Epithelial cell of proximal tubule (primary cell): Measurements from ENCODE around the gene ARHGEF4. TPM values are rescaled to one million over a fixed set of nuclear protein-coding genes. Genes with fewer than 3 reads are reported as not detected.

Source experiments
- DNase-seq: peaks from one replicate; pipeline ENCODE4 v3.0.0-alpha.2; 2011; ENCODE audit warnings: low read depth
- H3K4me3 ChIP-seq: 2 replicates; pipeline ENCODE4 v1.5.1; 2011; ENCODE audit warnings: low read depth, mild to moderate bottlenecking, low read length
- total RNA-seq: library from RNA; depleted of rRNA; stranded (reverse); fragments of >200 nt; gene quantifications from 2 replicates; pipeline ENCODE4 v1.2.3, GENCODE V29; 2015
- TF ChIP-seq, protein P1 (sequence below): conservative IDR thresholded peaks from 2 replicates; pipeline ENCODE4 v1.5.1; 2012; ENCODE audit warnings: low read depth, mild to moderate bottlenecking, low read length

ARHGEF4 gene
- total RNA-seq, 1 donor from 2014 or later, result 2.1 TPM

DNA sequence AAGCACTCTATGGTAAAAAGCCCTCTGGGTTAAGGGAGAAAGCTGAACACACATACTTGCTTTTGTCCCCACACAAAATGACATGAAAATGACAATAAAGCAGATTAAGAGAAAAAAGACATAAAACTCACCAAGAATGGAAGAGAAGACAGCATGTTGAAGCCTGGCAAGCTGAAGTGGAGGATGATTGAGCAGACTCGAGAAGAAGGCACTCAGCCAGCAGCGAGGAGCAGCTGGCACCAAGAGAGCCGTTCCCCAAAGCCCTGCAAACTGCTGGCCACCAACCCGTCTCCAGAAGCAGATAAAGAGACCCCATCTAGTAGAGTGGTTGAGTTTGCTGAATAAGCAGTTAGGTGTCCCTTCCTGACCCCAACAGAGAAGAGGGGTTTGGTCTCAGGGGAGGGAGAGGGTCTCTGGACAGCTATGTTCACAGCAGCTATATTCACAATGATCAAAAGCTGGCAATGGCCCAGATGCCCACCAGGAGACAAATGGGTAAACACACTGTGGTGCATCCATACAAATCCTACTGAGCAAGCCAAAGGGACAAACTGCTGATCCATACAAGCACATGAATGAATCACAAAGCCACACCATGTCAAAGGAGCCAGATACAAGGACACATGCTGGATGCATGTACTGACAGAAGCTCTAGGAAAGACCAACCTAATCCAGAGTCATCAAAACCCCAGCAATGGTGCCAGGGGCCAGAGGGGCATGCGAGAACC, 219.7 kb downstream of the ARHGEF4 start:
- TF ChIP-seq, protein P1, sequence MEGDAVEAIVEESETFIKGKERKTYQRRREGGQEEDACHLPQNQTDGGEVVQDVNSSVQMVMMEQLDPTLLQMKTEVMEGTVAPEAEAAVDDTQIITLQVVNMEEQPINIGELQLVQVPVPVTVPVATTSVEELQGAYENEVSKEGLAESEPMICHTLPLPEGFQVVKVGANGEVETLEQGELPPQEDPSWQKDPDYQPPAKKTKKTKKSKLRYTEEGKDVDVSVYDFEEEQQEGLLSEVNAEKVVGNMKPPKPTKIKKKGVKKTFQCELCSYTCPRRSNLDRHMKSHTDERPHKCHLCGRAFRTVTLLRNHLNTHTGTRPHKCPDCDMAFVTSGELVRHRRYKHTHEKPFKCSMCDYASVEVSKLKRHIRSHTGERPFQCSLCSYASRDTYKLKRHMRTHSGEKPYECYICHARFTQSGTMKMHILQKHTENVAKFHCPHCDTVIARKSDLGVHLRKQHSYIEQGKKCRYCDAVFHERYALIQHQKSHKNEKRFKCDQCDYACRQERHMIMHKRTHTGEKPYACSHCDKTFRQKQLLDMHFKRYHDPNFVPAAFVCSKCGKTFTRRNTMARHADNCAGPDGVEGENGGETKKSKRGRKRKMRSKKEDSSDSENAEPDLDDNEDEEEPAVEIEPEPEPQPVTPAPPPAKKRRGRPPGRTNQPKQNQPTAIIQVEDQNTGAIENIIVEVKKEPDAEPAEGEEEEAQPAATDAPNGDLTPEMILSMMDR, result no peak
- no peak overlapping the region for H3K4me3 ChIP-seq
- DNase-seq, result no peak

DNA sequence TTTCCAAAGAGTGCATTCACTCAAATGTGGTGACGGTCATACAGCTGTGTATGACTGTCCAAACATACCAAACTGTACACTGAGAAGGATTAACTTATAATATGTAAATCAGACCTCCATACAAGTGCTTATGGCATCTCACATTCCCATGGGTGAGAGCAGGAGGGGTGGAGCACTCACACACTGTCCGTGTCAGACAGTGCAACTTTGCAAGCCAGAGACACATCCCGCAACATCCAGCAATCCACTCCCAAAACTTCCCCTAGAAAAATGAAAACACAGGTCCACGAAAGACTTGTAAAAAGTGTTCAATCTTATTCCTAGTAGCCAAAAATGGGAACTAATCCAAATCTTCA, 220.2 kb downstream of the ARHGEF4 start:
- no peak overlapping the region for H3K4me3 ChIP-seq
- TF ChIP-seq, protein P1, result no peak

DNA sequence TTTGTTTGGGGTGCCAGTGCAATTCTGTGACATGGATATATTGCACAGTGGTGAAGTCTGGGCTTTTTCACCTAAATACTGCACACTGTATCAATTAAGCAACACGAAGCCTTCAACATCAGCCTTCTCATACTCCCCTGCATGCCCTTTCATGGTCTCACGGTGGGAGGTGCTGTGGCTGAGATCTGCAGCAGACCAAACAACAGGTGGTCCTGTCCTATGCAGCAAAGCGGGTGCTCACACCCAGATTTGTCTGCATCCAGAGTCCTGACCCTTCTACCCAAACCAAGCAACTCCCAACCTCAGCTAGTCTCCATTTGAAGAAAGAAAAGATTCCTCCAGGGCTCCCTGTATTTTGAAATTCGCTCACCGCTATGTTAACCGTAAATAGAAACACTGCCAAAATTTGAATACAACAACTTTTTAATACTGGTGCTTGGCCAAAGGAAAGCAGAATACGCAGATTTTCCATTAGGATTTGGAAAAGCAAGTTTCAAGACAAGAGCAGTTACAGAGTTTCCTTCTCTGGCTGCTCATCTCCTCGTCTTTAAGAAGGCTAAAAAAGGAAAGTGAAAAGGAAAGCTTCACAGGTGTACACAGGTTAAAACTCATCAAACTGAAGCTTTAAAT, 221.6 kb downstream of the ARHGEF4 start:
- H3K4me3 ChIP-seq, result no peak overlapping the region
- TF ChIP-seq, protein P1, result no peak
- no peak for DNase-seq

More for the DNA sequence above, 220.2 kb downstream of the ARHGEF4 start:
- DNase-seq, result no peak

DNA sequence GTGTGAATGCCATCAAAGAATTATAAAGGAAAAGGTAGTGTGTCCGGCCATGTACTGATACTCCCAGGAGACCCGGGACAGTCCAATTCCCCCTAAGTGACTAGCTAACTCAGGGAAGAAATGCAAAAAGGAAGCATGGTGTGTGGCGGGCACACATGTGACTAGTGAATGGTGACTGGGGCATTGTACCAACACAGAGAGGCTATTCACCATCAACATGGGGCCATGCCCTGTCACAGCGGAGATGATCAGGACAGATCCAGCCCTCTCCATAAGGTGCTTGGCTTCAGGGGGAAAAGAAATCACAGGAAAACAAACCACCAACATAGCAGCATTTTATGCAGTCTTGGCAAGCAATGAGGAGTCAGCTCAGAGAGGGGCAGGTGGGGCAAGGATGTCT, 222.2 kb downstream of the ARHGEF4 start:
- DNase-seq, result no peak
- TF ChIP-seq, protein P1, result no peak
- H3K4me3 ChIP-seq, result no peak overlapping the region

DNA sequence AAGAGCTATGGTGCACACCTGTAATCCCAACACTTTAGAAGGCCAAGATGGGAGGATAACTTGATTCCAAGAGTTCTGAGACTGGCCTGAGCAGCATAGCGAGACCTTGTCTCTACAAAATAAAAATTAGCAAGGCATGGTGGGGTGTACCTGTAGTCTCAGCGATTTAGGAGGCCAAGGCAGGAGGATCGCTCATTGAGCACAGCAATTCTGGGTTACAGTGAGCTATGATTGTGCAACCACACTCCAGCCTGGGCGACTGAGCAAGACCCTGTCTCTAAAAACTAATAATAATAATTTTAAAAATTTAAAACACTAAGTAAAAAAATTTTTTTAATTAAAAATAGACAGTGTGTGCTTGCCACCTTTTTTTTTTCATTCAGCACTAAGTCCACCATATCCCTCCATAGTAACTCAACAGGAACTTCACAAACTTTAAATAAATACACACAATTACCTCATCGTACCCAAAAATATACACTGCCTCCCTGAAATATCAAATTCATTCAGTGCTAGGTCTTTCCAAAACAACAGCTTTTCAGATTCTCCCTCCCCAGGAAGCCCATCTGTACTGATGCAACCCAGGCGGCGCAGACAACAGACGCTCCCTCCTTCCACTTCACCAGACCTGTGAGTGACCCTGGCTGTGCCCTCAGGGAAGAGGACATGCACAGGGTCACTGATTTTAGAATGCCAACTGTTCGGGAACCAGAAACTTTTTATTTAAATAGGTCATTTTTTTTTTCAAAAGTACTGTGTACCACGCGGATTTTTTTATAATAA, 227.0 kb downstream of the ARHGEF4 start:
- TF ChIP-seq, protein P1, result no peak
- H3K4me3 ChIP-seq, result no peak overlapping the region
- no peak for DNase-seq

DNA sequence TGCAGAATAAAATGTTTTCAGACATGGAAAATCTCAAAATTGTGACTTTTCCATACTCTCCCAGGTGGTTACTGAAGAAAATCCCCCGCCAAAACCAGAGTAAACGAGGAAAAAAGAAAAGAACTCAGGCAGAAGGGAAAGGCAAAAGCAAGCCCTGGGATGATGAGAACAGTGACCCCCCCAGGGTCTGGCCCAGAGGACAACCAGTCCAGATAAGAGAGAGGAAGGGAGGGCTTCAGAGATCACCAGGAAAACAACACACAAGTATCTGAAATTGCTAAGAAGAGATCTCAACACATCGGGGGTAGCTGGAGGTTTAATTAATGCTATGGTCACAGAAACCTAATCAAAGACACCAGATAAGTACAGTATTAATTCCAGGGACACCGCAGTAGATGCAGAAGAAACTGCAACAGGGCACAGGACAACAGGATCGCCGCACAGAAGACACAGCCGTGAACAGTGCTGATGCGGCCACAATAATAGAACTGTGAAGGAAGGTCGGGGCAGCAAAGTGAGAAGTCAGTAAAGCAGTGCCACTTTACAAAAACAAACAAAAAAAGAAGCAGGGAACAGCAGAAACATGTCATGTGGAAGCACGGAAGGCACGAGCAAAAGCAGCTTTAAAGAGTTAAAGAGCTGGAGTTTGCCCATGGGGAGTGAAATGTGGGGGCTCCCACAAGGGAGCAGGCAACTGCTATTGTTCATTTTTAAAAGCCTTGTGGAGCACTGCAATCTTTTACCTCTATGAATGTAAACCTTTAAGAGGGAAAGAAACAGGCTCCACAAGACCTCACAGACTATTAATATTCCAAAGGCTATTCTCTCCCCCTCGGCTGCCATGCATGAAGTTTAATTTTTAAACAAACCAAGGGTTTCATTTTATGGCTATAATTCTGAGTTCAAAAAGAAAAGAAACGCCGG, 228.1 kb downstream of the ARHGEF4 start:
- H3K4me3 ChIP-seq, result peak overlapping the region; percentile 25
- TF ChIP-seq, protein P1, result no peak
- no peak for DNase-seq
